CD4-positive, alpha-beta T cell (primary cell): ENCODE data around the gene SLC12A7. TPM values are rescaled to one million over a fixed set of nuclear protein-coding genes. Genes with fewer than 3 reads are reported as not detected.

Experiments used
- ATAC-seq: fragments of 200-7000 bp; cut with Tn5 transposase; one replicate; pipeline ENCODE4 v1.10.0; 2022; ENCODE audit warnings: mild to moderate bottlenecking; ENCODE audit not compliant: poor library complexity
- CTCF ChIA-PET: fragments of 350-600 bp; sonication (Branson Sonifier 250); formaldehyde crosslinking; loops from one replicate; lab custom pipeline; 2021; ENCODE audit warnings: antibody characterized with exemption, inconsistent platforms; lab: Charles Lee
- POLR2A ChIA-PET: fragments of 350-600 bp; sonication (Branson Sonifier 250); formaldehyde crosslinking; loops from one replicate; lab custom pipeline; 2021; ENCODE audit warnings: antibody characterized with exemption, inconsistent platforms; lab: Charles Lee
- DNase-seq, 14 experiments: peaks; one replicate each; pipeline ENCODE4 v3.0.0-alpha.2; 2013 to 2020; ENCODE audit warnings: mixed read lengths in 2 of 14
- H3K27ac ChIP-seq, 2 donors: one replicate each; pipeline versions ENCODE4 v1.5.1 to v1.7.0; 2013; ENCODE audit warnings: low read length in 2 of 2, low read depth in 1 of 2, mild to moderate bottlenecking in 1 of 2
- H3K27me3 ChIP-seq, 2 experiments: 1 replicate in 1 of 2; 2 replicates in 1 of 2; pipeline versions ENCODE4 v1.6.1 to v1.7.0; 2013; ENCODE audit warnings: low read length in 2 of 2, control low read depth in 1 of 2, mild to moderate bottlenecking in 1 of 2, moderate library complexity in 1 of 2; ENCODE audit not compliant: insufficient read depth in 2 of 2, control insufficient read depth in 1 of 2
- H3K36me3 ChIP-seq: one replicate; pipeline ENCODE4 v1.6.1; 2013; ENCODE audit warnings: low read length, control low read depth; ENCODE audit not compliant: insufficient read depth
- H3K4me1 ChIP-seq: one replicate; pipeline ENCODE4 v1.6.1; 2013; ENCODE audit warnings: low read length, control low read depth; ENCODE audit not compliant: insufficient read depth
- H3K4me3 ChIP-seq: one replicate; pipeline ENCODE4 v1.5.1; 2013; ENCODE audit warnings: mild to moderate bottlenecking, low read length, moderate library complexity
- H3K9me3 ChIP-seq, 2 experiments: 1 replicate in 1 of 2; 2 replicates in 1 of 2; pipeline versions ENCODE4 v1.6.1 to v1.7.0; 2013; ENCODE audit warnings: low read length in 2 of 2, mild to moderate bottlenecking in 2 of 2, control low read depth in 1 of 2, moderate library complexity in 1 of 2; ENCODE audit not compliant: control insufficient read depth in 1 of 2, insufficient read depth in 1 of 2
- H3K27ac Mint-ChIP-seq: one replicate; pipeline ENCODE4 v1.8.0; 2020; ENCODE audit warnings: mixed read lengths
- H3K27me3 Mint-ChIP-seq: one replicate; pipeline ENCODE4 v1.8.0; 2021; ENCODE audit warnings: mixed read lengths
- H3K36me3 Mint-ChIP-seq: one replicate; pipeline ENCODE4 v1.8.0; 2021; ENCODE audit warnings: low read depth, mixed read lengths
- H3K4me1 Mint-ChIP-seq: one replicate; pipeline ENCODE4 v1.8.0; 2021; ENCODE audit warnings: low read depth, mixed read lengths
- H3K4me3 Mint-ChIP-seq: one replicate; pipeline ENCODE4 v1.8.0; 2020; ENCODE audit warnings: mild to moderate bottlenecking, mixed read lengths
- H3K9me3 Mint-ChIP-seq: one replicate; pipeline ENCODE4 v1.8.0; 2020; ENCODE audit warnings: mixed read lengths
- CTCF ChIP-seq: fragments of 200-600 bp; IDR thresholded peaks from one replicate; pipeline ENCODE4 v1.8.0; 2022; ENCODE audit warnings: antibody characterized with exemption, mild to moderate bottlenecking
- intact Hi-C, 2 experiments: fragments of 100-400 bp; cut with DNase I in 1 of 2; cut with micrococcal nuclease in 1 of 2; formaldehyde crosslinking; loops; one replicate each; pipeline versions ENCODE4 v1.15.1 to v1.9.0; 2023 to 2025; cut with DNase I, micrococcal nuclease
- total RNA-seq, 174 experiments: library from RNA in 2 of 174; stranded (reverse) in 2 of 174; gene quantifications; one replicate each; pipeline ENCODE4 v1.2.3 and lab custom pipeline; 2021 to 2026

The SLC12A7 gene
- total RNA-seq, 2 experiments from 2014 or later: 47.9 to 51.7 TPM

- Mint-ChIP-seq H3K9me3 (no peaks in the 10 kb centered on the region), H3K4me1 (no peaks in the 10 kb centered on the region), H3K27ac (no peak overlapping the region), H3K36me3 (peaks cover 24% of the 10 kb centered on the region), H3K4me3 (no peak overlapping the region), H3K27me3 (no peaks in the 10 kb centered on the region)
- Histone ChIP-seq H3K27ac (no peak overlapping the region), H3K27me3 (no peaks in the 10 kb centered on the region), H3K9me3 (no peaks in the 10 kb centered on the region), H3K4me3 (no peak overlapping the region), H3K4me1 (no peaks in the 10 kb centered on the region), H3K36me3 (peaks cover 59% of the 10 kb centered on the region)
- CTCF ChIA-PET: no interaction called here
- TF ChIP-seq CTCF: no peak
- intact Hi-C loops: no loop called here
- POLR2A ChIA-PET: no interaction called here
- DNase-seq (no peak), ATAC-seq (no peak)
These were observed 42.8 kb downstream of the SLC12A7 start for GRCh38 chr5:1068895-1069719.

- Mint-ChIP-seq H3K9me3 (no peaks in the 10 kb centered on the region), H3K27me3 (no peaks in the 10 kb centered on the region), H3K27ac (no peak overlapping the region), H3K4me3 (no peak overlapping the region), H3K4me1 (no peaks in the 10 kb centered on the region), H3K36me3 (peaks cover 20% of the 10 kb centered on the region)
- no peak for DNase-seq
- POLR2A ChIA-PET: no interaction called here
- no peaks in the 10 kb centered on the region for H3K4me1 ChIP-seq
- H3K9me3 ChIP-seq: no peaks in the 10 kb centered on the region
- CTCF ChIA-PET: no interaction called here
- TF ChIP-seq CTCF: no peak
- H3K4me3 ChIP-seq: no peak overlapping the region
- ATAC-seq: no peak
- no peaks in the 10 kb centered on the region for H3K27me3 ChIP-seq
- peaks cover 57% of the 10 kb centered on the region for H3K36me3 ChIP-seq
- no peak overlapping the region for H3K27ac ChIP-seq
- intact Hi-C loops: no loop called here
These were observed 43.5 kb downstream of the SLC12A7 start for GRCh38 chr5:1068204-1068894.

DNA sequence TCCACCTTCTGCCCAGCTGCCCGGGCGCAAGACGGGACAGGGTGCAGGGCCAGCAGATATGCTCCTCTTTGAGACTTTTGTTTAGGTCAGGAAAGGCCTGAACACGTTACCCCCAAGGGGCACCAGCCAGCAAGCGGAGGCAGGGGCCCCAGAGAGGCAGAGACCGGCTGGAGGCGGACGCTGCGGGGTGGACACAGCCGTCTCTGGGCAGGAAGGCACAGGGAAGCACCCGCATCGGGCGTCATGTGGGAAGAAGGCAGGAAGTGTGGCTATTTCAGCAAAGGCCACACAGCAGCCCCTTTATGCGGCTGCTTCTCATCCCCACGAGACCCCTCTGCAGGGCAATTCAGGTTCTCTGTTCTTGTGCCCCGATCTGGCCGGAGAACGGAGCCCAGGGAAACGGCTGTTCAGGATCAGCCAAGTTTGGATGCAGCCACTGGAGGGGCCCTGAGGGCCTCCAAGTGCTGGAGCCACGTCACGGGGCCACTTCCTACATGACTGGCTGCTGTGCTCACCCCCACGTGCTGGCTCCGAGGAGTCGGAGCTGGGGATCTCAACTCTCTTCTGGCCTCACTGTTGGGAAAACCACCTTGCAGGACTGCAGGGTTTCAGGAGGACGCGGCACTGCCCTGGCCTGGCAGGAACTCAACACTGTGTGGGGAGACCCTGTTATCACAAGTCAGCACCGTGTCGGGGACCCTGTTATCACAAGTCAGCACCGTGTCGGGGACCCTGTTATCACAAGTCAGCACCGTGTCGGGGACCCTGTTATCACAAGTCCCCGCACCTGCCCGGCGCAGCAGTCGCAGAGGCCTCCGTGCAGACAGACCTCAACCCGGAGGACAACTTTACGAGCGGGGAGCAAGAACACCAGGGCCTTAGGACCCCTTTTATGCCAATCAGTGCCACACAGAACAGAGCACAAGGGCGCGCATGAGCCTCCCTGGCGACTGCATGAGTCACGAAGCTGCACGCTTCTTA, 44.4 kb downstream of the SLC12A7 start:
- Histone ChIP-seq H3K4me3 (no peak overlapping the region), H3K4me1 (no peaks in the 10 kb centered on the region), H3K9me3 (no peaks in the 10 kb centered on the region), H3K36me3 (peaks cover 62% of the 10 kb centered on the region), H3K27ac (no peak overlapping the region), H3K27me3 (no peaks in the 10 kb centered on the region)
- Mint-ChIP-seq H3K27me3 (no peaks in the 10 kb centered on the region), H3K36me3 (peaks cover 20% of the 10 kb centered on the region), H3K4me3 (no peak overlapping the region), H3K27ac (no peak overlapping the region), H3K4me1 (no peaks in the 10 kb centered on the region), H3K9me3 (no peaks in the 10 kb centered on the region)
- CTCF ChIA-PET: no interaction called here
- no peak for TF ChIP-seq CTCF
- intact Hi-C loops: no loop called here
- POLR2A ChIA-PET: no interaction called here
- ATAC-seq: no peak
- DNase-seq: no peak
